ENCODE measurements around the gene COX7B. TPM values are rescaled to one million over a fixed set of nuclear protein-coding genes. Genes with fewer than 3 reads are reported as not detected.

The COX7B gene
- total and polyA plus RNA-seq, 2 of the 8 experiments (the other 6 are each of a cell fraction or from before 2014, with no cell fraction given): 268 to 974 TPM

- Histone ChIP-seq H4K5ac (ENCODE audit: insufficient read length, low read depth, low read length) (no peak overlapping the region), H3K23ac (ENCODE audit: insufficient read length) (no peak overlapping the region), H2BK120ac (replicated peaks; ENCODE audit: low read depth, low read length) (no peak overlapping the region), H3K79me2 (ENCODE audit: control insufficient read depth in 1 of 2, insufficient read depth in 2 of 2, low read length in 2 of 2) (no peaks in the 10 kb centered on the region), H3K18ac (ENCODE audit: extremely low read depth, low read length) (no peak overlapping the region), H3K56ac (replicated peaks; ENCODE audit: insufficient read length, low read depth, low read length) (no peak overlapping the region), H2BK20ac (ENCODE audit: low read length) (no peak overlapping the region), H3K27ac (ENCODE audit: low read depth, low read length) (no peak overlapping the region), H3K23me2 (ENCODE audit: low read depth, low read length) (no peaks in the 10 kb centered on the region; the same call in 1 of the 2 replicates), H3K4me2 (ENCODE audit: insufficient read depth in 1 of 2, low read depth in 2 of 2, low read length in 2 of 2) (no peak overlapping the region), H3K27me3 (replicated peaks in 1 of 4; ENCODE audit: control insufficient read depth in 3 of 4, extremely low read depth in 1 of 4, insufficient read depth in 3 of 4, low read length in 3 of 4) (no peaks in the 10 kb centered on the region), H2BK12ac (ENCODE audit: low read depth, low read length) (no peak overlapping the region), H4K20me1 (replicated peaks in 1 of 2; ENCODE audit: control insufficient read depth in 1 of 2, insufficient read depth in 2 of 2, low read length in 2 of 2) (no peaks in the 10 kb centered on the region), H3K4me3 (ENCODE audit: extremely low read depth in 1 of 4, insufficient read depth in 2 of 4, low read depth in 3 of 4, low read length in 4 of 4) (no peak overlapping the region), H4K91ac (replicated peaks; ENCODE audit: insufficient read length, low read length) (no peak overlapping the region), H3K36me3 (ENCODE audit: control insufficient read depth in 2 of 4, insufficient read depth in 4 of 4, low read length in 3 of 4) (no peaks in the 10 kb centered on the region), H2AFZ (ENCODE audit: low read length) (no peak overlapping the region), H3K9me3 (ENCODE audit: insufficient read depth in 2 of 2, low read depth in 1 of 2, low read length in 1 of 2) (no peaks in the 10 kb centered on the region), H3K9ac (replicated peaks in 1 of 4; ENCODE audit: extremely low read depth in 1 of 4, low read depth in 3 of 4, low read length in 3 of 4) (no peak overlapping the region), H2BK5ac (ENCODE audit: low read depth, low read length) (no peak overlapping the region), H2BK15ac (ENCODE audit: low read length) (no peak overlapping the region), H3K4ac (replicated peaks; ENCODE audit: insufficient read length, low read depth, low read length) (no peak overlapping the region), H3K14ac (ENCODE audit: insufficient read length) (no peak overlapping the region), H4K8ac (ENCODE audit: extremely low read depth, insufficient read depth, low read length) (no peak overlapping the region), H3K79me1 (ENCODE audit: low read depth, low read length) (no peaks in the 10 kb centered on the region), H2AK5ac (ENCODE audit: low read depth, low read length) (no peak overlapping the region), H3K4me1 (replicated peaks in 1 of 4; ENCODE audit: control insufficient read depth in 3 of 4, insufficient read depth in 4 of 4, low read length in 3 of 4) (no peaks in the 10 kb centered on the region)
- FAIRE-seq: no peak
- TF ChIP-seq CREB1 (IDR thresholded peaks at IDR 0.05) (no peak), TAF1 (IDR thresholded peaks at IDR 0.05; ENCODE audit: low read depth, low read length) (no peak), CTBP2 (IDR thresholded peaks at IDR 0.05; ENCODE audit: borderline replicate concordance, insufficient read depth, insufficient read length, low read length) (no peak), FOSL1 (IDR thresholded peaks at IDR 0.05; ENCODE audit: insufficient read depth, low read depth, low read length) (no peak), GABPA (IDR thresholded peaks at IDR 0.05; ENCODE audit: borderline replicate concordance, insufficient read depth, low read length) (no peak), POLR2AphosphoS5 (IDR thresholded peaks at IDR 0.05; ENCODE audit: low read depth, low read length) (no peak), RNF2 (IDR thresholded peaks at IDR 0.05; ENCODE audit: borderline replicate concordance, low read depth, low read length, missing control alignments, poor library complexity, severe bottlenecking) (no peak), JUND (IDR thresholded peaks at IDR 0.05; ENCODE audit: low read length) (no peak), SIRT6 (IDR thresholded peaks at IDR 0.05; ENCODE audit: low read length) (no peak), RBBP5 (IDR thresholded peaks at IDR 0.05; ENCODE audit: borderline replicate concordance, low read depth, low read length) (no peak), SP2 (IDR thresholded peaks at IDR 0.05; ENCODE audit: low read length) (no peak)
- TF ChIP-seq, protein P1, sequence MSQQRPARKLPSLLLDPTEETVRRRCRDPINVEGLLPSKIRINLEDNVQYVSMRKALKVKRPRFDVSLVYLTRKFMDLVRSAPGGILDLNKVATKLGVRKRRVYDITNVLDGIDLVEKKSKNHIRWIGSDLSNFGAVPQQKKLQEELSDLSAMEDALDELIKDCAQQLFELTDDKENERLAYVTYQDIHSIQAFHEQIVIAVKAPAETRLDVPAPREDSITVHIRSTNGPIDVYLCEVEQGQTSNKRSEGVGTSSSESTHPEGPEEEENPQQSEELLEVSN (IDR thresholded peaks at IDR 0.05): no peak
- ChIA-PET POLR2A (ENCODE audit: partially characterized antibody) (no interaction called here), CTCF (ENCODE audit: partially characterized antibody) (no interaction called here)
- DNase-seq (ENCODE audit: low read depth in 1 of 2, low spot score in 2 of 2): no peak
These were observed 37.0 kb downstream of the COX7B start for GRCh38 chrX:77936299-77936698.
